Activated CD8-positive, alpha-beta memory T cell treated with anti-CD3 and anti-CD28 coated beads, Interleukin-2, amount 50 U/mL, for 24 hours (primary cell): ENCODE measurements around the gene RASSF5.
"Not testable (repeated sequence)": the region's sequence is repeated elsewhere in the genome, so short reads cannot be mapped to it uniquely, and the experiment has no call there.

Source experiments
- DNase-seq: peaks from one replicate; pipeline ENCODE4 v3.0.0-alpha.2; 2020; ENCODE audit errors: extremely low read depth

Gene RASSF5

DNA sequence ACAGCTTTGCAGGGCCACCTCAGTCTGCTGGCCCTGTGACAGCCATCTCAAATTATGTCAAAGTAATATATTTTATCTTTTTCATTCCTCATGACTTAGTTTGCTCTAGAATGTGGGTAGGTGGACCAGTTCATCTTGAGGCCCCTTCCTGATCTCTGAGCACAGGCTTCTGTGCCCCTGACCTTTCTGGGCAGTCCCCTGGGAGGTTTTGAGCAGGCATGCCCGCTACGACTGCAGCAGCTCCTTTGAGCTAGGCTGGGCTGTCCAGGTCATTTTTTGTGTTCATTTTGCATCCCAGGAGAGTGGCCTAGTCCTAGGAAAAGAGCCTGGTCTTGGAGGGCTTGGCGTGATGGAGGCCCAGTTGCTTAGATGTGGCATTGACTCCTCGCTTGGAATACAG lies 62.2 kb downstream of the RASSF5 start:
- DNase-seq: no peak

DNA sequence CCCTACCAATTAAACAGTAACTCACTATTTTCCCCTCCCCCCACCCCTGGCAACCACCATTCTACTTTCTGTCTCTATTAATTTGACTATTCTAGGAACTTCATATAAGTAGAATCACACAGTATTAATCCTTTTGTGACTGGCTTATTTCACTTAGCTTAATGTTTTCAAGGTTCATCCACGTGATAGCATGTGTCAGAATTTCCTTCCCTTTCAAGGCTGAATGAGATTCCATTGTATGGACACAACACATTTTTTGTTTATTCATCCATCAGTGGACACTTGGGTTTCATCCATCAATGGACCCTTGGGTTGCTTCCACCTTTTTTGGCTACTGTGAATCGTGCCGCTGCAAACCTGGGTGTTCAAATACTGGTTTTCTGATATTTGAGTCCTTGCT lies 63.2 kb downstream of the RASSF5 start:
- DNase-seq: no peak

DNA sequence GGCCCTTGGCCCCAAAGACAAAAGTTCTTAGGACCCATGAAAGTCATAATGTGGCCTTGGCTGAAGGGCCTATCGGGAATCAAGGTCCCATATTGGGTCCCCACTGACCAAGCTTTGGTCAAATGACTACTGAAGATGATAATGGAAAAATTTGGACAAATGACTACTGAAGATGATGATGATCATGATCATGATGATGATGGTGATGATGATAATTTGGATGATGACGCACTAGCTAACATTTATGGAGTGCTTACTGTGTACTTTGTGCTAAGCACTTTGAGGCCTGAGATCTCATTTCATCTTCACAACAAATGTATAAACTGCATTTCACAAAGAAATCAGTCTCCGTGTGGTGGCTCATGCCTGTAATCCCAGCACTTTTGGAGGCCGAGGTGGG lies 65.5 kb downstream of the RASSF5 start:
- DNase-seq: no peak

DNA sequence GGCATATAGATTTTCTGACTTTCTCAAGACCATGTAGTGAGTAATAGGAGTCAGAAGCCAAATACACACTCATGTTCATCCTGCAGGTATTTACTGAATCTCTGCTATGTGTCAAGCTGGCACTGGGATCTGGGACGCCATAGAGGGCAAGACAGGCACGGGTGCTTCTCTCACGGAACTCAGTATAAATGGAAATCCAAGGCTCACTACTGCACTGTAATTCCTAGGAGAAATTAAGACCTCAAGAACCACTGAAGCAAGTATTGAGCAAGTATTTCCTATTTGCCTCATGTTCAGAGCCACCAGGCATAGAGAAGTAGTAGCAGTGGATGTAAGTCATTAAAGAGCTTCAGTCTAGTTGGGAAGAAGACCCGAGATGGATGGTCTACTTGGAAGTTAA lies 66.0 kb downstream of the RASSF5 start:
- no peak for DNase-seq

DNA sequence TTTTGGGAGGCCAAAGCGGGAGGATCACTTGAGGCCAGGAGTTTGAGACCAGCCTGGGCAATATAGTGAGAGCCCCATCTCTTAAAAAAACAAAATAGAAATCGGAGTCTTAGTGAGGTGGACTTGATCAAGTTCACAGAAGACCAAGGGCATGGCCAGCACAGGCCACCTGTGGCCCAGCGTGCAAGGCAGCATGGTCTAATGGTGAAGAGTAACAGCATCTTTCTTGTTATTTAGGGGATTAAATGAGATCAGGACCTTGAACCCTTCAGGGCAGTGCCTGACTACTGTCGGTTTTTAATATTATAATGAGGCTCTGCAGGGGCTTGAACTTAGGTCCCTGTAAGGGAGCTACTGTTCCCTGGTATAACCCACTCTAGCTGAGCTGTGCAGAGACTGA lies 66.4 kb downstream of the RASSF5 start:
- DNase-seq: no peak

DNA sequence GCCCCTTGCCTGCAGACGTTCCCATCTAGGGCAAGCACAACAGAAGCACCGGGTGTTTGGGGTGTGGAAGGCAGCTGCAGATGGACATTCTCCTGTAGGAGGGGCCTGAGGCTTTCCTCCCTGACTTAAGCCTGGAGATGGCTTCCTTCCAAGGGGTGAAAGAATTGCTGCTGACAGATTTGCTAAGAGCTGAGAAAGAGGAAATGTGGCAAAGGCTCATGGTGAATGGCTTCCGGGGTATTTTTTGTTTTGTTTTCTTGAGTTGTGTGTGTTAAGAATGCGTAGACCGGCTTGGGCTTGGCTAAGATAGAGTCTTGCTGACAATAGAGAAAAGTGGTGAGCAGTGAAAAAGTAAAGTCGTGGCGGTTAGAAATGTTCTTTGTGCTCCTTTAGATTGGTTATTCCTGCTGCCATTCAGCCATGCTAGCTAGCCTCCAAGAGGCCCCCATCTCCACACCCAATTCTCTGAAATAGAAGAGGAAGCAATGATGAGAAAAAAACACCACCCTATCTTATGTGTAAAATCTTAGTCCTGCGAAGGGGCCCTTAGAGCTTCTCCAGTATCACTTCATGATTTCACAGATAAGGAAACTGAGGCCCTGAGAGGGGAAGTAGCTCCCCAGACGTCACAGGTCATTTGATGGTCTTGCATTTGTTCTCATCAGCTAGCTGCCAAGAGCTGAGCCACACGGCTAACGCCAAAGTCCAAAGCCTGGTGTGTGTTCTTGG lies 68.0 kb downstream of the RASSF5 start:
- no peak for DNase-seq

DNA sequence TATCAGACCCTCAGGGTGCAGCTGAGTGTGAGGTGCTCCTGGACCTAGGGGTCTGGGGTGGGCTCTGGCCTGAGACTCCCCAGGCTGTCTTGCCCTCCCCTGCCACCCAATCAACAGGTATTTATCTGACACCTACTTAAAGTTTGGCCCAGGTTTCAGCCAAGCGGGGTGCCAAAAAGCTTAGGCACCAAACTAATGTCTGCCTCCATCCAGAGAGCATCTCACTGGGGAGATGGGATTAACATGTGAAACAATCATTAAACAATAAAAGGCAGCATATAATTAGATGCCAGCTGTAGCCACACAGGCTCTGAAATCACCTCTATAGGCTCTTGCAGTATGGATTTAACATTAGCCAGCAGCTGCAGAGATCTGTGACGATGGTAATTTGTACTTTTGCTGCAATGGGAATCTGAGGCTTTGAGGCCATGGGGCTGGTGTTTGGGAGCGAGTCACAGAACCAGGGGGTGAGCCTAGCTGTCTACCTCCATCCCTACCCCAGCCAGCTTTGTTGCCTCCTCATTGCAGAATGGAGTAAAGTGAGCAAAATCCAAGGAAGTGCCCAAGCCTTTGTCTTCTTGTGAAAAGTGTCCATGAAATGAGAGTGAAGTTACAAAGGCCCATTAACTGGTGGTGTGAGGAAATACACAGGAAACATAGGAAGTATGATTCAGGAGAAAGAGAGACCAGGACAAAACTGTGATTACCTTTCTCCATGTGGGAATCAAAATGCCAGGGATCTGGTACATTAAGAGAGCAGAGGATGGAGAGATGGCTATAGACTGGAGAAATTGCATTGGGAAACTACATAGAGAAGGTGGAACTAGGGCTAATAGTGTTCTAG lies 68.8 kb downstream of the RASSF5 start:
- DNase-seq: no peak

DNA sequence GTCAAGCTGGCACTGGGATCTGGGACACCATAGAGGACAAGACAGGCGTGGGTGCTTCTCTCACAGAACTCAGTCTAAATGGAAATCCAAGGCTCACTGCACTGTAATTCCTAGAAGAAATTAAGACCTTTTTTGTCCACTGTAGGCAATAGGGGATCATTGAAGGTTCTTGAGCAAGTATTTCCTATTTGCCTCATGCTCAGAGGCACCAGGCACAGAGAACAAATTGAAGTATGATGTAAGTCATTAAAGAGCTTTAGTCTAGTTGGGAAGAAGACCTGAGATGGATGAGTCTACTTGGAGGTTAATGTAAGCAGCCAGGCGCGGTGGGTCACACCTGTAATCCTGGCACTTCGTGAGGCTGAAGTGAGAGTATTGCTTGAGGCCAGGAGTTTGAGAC lies 70.3 kb downstream of the RASSF5 start:
- no peak for DNase-seq

DNA sequence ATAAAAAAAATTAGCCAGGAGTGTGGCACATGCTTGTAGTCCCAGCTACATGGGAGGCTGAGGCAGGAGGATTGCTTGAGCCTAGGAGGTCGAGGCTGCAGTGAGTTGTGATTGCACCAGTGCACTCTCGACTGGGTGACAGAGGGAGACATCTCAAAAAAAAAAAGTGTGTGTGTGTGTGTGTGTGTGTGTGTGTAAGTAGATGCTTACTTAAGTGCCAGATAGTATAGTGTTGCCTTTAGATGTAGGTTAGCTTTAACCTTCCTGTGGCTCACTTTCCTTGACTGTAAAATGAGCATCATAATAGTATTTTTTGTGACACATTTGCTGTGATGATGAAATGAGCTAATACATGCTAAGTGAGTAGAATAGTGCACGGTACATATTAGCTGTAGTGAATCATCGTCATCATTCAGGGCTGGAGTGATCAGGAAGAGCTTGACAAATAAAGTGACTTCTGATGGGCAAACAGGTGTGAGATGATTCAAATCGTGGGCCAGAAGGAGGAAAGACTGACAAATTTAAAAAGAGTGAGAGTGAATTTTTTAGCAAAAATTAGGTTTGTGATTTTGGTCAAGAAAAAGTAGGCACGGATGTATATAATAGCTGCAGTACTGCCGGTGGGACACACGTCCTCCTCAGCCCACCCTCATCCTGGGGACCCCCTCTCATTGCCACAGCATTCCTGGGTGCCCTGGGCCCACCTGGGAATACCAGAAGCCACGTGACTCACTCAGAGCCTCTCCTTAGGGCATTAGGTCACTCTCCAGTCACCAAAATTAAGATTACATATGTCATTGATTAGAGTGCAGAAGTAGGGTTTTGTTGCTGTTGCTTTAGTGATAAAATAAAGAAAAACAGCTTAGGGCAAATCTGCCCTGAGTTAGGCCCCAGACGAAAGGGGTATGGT lies 71.0 kb downstream of the RASSF5 start:
- no peak for DNase-seq

DNA sequence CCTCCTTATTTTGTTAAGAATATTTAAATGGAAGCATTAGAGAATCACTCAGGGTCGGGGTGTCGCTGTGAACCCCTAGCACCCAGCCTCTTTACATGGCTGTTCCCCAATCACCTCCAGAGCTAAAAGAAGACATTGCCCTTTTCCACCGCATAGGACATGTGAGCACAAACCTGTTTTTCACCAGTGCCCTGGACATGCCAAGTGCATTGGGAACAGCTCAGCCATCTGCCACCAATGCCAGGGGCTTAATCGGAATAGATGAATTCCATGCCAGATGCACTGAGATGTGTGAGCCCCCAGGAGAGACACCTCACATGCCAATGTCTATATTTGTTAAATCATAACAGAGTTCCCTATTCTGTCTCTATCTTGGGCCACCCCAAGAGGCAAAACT lies 71.6 kb downstream of the RASSF5 start:
- DNase-seq: no peak

DNA sequence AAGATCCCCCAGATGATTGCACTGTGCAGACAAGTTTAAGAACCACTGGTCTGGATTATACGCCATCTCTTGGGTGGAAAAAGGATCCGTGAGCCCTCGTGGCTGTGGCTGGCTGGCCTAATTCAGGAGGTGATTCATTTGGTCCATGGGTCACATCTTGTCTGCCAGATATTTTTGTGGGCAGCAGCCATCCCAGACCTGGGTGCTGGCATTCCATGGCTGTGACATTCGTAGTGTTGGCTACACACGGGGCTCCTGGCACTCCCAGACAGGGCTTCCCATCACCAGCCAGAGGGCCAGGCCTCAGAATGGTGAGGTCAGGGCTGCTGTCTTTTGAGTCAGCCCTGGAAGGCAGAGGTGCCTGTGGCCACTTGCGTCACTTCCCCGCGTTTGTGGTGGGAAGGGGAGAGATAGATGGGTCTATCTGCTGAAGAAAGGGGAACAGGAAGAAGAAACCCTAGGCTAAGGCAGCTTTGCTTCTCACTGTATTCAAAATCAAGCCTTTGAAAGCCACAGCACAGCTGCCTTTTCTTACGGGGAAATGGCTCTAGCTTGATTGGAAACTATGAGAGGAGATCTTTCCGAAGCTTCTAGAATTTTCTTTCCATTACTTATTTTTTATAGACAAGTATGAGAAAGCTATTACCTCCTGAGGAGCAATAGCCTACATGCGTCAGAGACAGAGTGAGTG lies 72.6 kb downstream of the RASSF5 start:
- DNase-seq: peak; percentile 76

DNA sequence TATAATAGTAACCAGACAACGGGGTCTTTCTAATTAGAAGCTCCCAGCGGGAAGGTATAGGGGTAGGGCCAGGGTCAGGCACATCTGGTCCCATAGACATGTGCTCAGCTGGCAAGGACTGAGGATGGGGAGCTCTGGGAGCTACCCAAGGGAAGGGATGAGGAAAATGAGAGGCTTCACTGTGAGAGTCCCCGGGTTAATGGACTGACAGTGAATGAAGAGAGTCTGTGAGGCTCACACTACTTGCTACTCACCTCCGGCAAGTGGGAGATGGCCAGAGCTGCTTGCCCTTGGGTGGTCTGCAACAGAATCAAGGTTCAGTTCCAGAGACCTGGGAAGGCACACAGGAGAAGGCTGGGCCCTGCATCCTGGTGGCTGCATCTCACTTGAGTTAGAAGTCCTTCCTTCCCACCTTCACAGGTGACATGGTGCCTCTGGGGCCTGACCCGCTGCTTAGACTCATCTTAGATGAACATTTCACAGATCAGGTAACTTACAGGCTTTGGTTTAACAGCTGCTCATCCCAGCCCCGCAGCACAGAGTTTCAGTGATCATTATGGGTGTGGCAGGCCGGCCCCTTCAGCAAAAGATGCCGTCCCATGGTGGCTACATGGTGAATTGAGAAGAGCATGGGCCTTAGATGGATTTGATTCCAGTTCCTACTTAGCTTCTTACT lies 73.2 kb downstream of the RASSF5 start:
- DNase-seq: no peak

DNA sequence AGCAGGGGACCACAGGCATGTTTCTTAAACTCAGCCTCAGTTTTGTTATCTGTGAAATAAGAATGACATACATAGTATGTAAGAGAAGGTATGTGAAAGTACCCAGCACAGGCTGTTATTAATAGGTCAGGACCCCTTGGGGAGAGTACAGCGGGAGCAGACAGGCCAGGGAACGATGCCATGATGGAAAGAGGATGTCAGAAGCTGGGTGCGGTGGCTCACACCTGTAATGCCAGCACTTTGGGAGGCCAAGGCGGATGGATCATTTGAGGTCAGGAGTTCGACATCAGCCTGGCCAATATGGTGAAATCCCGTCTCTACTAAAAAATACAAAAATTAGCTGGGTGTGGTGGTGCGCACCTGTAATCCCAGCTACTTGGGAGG lies 73.8 kb downstream of the RASSF5 start:
- not testable (repeated sequence) for DNase-seq

DNA sequence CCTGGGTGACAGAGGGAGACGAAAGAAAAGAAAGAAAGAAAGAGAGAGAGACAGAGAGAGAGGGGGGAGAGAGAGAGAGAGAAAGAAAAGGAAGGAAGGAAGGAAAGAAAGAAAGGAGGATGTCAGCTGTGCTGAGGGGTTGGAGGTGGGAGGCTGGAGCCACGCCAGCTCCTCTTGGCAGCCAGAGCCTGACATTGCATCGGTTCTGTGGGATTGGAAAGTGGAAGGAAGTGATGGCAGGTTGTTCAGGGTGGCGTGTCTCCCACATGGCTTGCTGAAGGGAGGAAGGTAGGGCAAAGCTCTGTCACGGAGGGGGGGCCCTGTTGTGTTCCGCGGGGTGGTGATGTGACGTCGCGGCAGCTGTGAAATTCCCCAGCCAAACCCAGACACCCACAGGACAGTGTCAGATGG lies 74.2 kb downstream of the RASSF5 start:
- DNase-seq: peak; percentile 48

DNA sequence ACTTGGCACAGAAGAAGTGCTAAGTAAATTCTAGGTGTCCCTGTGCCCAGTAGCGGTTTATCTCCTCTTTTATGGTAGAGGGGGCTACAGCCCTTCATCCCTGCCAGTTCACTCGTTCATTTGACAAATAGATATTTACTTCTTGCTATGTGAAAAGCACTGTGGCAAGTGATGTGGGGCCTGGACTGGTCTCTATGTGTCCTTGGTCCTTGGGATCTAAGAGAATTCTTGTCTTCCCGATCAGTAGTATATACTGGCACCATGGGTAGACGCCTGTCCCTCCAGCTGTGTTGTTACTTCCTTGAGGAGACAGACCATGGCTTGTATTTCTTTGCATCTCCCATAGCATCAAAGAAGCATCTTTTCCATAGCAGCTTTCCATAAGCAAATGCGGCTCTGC lies 75.2 kb downstream of the RASSF5 start:
- DNase-seq: no peak

DNA sequence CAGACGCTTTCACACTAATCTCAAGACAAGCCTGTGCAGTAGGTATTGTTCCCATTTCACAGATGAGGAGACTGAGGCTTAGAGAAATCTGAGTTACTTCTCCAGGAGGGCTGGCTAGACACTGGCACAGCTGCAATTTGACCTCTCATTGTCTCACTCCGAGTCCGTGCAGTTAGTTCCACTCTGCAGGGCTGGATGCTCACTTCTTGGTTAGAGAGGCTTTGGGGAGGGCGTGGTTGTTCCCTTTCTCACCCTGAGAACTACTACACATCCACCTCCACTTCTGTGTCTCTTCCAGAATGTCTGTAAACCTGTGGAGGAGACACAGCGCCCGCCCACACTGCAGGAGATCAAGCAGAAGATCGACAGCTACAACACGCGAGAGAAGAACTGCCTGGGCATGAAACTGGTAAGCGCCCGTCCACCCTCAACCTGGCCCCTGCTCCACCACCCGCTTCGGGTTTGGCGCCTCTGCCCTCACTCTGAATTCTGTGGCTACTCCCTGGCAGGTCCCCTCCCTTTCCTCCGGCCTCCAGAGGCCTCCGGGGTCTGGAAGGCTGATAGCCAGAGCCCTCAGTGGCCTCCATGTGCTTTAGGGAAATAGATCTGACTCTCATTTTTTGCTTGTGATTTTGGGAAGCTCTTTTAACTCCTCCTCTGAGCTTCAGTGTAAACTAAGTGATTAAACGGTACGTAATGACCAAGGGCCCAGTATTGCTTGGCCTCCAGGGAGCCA lies 75.8 kb downstream of the RASSF5 start:
- no peak for DNase-seq

DNA sequence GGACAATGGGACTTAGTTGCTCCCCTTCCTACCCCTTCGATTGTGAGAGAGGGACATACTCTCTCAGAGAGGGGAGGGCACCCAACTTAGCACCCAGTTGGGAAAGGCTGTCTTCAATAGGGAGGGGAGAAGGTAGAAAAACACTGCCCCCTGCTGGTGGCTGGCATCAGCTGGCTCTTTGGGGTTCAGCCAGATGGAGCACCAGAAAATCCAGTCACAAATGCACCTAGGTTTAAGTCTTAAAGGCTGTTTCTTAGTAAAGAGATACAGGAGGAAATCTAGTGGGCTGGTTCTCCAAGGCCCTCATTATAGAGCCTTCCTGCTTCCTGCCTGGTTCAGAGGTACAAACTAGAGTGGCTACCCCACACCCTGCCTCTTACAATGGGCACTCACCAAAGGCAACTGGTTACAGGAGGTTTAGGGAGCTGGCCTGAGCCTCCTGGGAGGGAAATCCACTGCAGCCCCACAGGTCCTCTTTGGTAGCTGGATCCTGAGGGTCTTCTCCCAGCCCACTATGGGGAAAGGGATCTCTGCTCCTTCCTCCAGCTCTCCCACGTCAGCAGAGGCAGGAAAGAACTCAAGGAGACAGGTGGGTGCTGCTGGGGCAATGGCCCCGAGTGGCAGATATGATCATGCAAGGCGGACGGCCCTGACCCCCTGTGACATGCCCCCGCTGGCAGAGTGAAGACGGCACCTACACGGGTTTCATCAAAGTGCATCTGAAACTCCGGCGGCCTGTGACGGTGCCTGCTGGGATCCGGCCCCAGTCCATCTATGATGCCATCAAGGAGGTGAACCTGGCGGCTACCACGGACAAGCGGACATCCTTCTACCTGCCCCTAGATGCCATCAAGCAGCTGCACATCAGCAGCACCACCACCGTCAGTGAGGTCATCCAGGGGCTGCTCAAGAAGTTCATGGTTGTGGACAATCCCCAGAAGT lies 76.6 kb downstream of the RASSF5 start:
- DNase-seq: peak; percentile 78

DNA sequence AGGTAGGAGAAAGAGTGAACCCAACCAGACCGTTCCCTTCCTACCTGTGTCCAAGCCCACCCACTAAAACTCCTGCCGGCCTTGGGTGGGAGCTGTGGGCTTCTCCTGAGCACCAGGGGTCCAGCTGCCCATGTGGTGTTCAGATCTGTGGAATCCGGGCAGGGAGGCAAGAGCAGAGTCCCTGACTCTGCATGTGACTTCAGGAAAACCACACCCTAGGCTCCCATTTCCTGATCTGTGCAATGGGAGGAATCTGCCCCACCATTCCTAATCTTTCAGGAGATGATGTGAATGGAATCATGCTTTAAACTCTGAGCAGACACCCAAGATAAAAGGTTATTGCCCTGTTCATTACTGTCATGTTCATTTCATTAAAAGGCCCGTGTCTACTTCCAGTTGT lies 77.4 kb downstream of the RASSF5 start:
- no peak for DNase-seq
